GM12878 (cell line): ENCODE results near the gene CLSTN2. TPM values are rescaled to one million over a fixed set of nuclear protein-coding genes. Genes with fewer than 3 reads are reported as not detected.

Source experiments
- ATAC-seq: fragments of 200-7000 bp; cut with Tn5 transposase; 3 replicates; pipeline ENCODE4 v1.9.1; 2020; ENCODE audit warnings: mild to moderate bottlenecking, moderate library complexity
- BruUV-seq: library from RNA; stranded (reverse); fragments of 400-500 nt; replicated peaks from 2 replicates; lab custom pipeline; 2021; lab: Mats Ljungman, UMichigan
- CTCF ChIA-PET: fragments of 300-600 bp; sonication (Branson Sonifier 250); formaldehyde crosslinking; extraction: SDS; loops from one replicate; lab custom pipeline; 2021; ENCODE audit warnings: inconsistent platforms; lab: Yijun Ruan, JAX
- POLR2A ChIA-PET: fragments of 350-600 bp; formaldehyde crosslinking; extraction: SDS; loops from one replicate; lab custom pipeline; 2021; ENCODE audit warnings: inconsistent platforms; lab: Charles Lee
- RAD21 ChIA-PET: fragments of 300-600 bp; sonication (Branson Sonifier 250); formaldehyde crosslinking; loops from one replicate; lab custom pipeline; 2023; ENCODE audit warnings: antibody characterized with exemption; ENCODE audit not compliant: unreplicated experiment; lab: Charles Lee
- SMC1A ChIA-PET: fragments of 300-600 bp; sonication (Branson Sonifier 250); formaldehyde crosslinking; loops from one replicate; lab custom pipeline; 2023; ENCODE audit not compliant: unreplicated experiment, uncharacterized antibody; lab: Charles Lee
- DNase-seq: peaks from one replicate; pipeline ENCODE4 v3.0.0-alpha.2; 2011; ENCODE audit warnings: low read depth, low spot score
- FAIRE-seq: peaks from 3 replicates; lab custom pipeline; 2011; peaks lifted over from hg19 to GRCh38; lab: Jason Lieb, UNC
- H2AFZ ChIP-seq: 2 replicates; pipeline ENCODE4 v1.6.0; 2011; ENCODE audit warnings: low read depth, low read length, control low read depth; ENCODE audit not compliant: control insufficient read depth
- H3K27ac ChIP-seq: 2 replicates; pipeline ENCODE4 v1.5.1; 2011; ENCODE audit warnings: control low read depth; ENCODE audit not compliant: control insufficient read depth, insufficient read depth
- H3K27me3 ChIP-seq, 2 experiments: replicated peaks in 1 of 2; 2 replicates each; pipeline versions ENCODE4 v1.6.0 to v1.6.1; 2011; ENCODE audit warnings: low read length in 1 of 2; ENCODE audit not compliant: control insufficient read depth in 2 of 2, insufficient read depth in 2 of 2
- H3K36me3 ChIP-seq, 2 experiments: 2 replicates each; pipeline ENCODE4 v1.5.1; 2011; ENCODE audit warnings: low read length in 1 of 2; ENCODE audit not compliant: control insufficient read depth in 2 of 2, insufficient read depth in 2 of 2
- H3K4me1 ChIP-seq: 2 replicates; pipeline ENCODE4 v1.6.1; 2011; ENCODE audit warnings: mild to moderate bottlenecking, low read length, moderate library complexity, mixed read lengths; ENCODE audit not compliant: control insufficient read depth, insufficient read depth
- H3K4me2 ChIP-seq: 2 replicates; pipeline ENCODE4 v1.6.0; 2011; ENCODE audit warnings: control low read depth; ENCODE audit not compliant: control insufficient read depth, insufficient read depth
- H3K4me3 ChIP-seq: fragments of 200-600 bp; sonication (generic); 2 replicates; pipeline ENCODE4 v1.5.1; 2016
- H3K79me2 ChIP-seq: 2 replicates; pipeline ENCODE4 v1.6.0; 2011; ENCODE audit warnings: low read length; ENCODE audit not compliant: control insufficient read depth, insufficient read depth
- H3K9ac ChIP-seq: 2 replicates; pipeline ENCODE4 v1.8.0; 2011; ENCODE audit warnings: low read length, control low read depth, mixed read lengths; ENCODE audit not compliant: control insufficient read depth, insufficient read depth
- H3K9me3 ChIP-seq: replicated peaks from 3 replicates; pipeline ENCODE4 v1.5.1; 2011; ENCODE audit warnings: mild to moderate bottlenecking, low read length; ENCODE audit not compliant: control insufficient read depth, insufficient read depth
- H4K20me1 ChIP-seq: 2 replicates; pipeline ENCODE4 v1.6.0; 2011; ENCODE audit not compliant: control insufficient read depth, insufficient read depth
- BRCA1 ChIP-seq: IDR thresholded peaks from 2 replicates; pipeline ENCODE4 v1.6.1; 2011; ENCODE audit warnings: low read depth, low read length, improper control_type of control experiment
- CBX5 ChIP-seq: sonication (generic); IDR thresholded peaks from 2 replicates; pipeline ENCODE4 v1.6.1; 2016; ENCODE audit warnings: low read depth, moderate library complexity, mild to moderate bottlenecking, inconsistent platforms
- CREB1 ChIP-seq: IDR thresholded peaks from 2 replicates; pipeline ENCODE4 v1.6.1; 2012; ENCODE audit warnings: low read depth, mild to moderate bottlenecking, inconsistent platforms
- CREM ChIP-seq: IDR thresholded peaks from 2 replicates; pipeline ENCODE4 v1.6.1; 2014; ENCODE audit warnings: antibody characterized with exemption, low read depth
- ETV6 ChIP-seq, 2 experiments: fragments of 450-650 bp in 1 of 2; IDR thresholded peaks in 1 of 2; conservative IDR thresholded peaks in 1 of 2; 2 replicates each; pipeline ENCODE4 v1.6.1; 2014; ENCODE audit warnings: antibody characterized with exemption in 1 of 2, borderline replicate concordance in 1 of 2, low read depth in 1 of 2, mild to moderate bottlenecking in 1 of 2, moderate library complexity in 1 of 2
- GATAD2B ChIP-seq: fragments of 450-650 bp; conservative IDR thresholded peaks from 2 replicates; pipeline ENCODE4 v1.6.1; 2017; ENCODE audit warnings: low read depth, mild to moderate bottlenecking, moderate library complexity
- NFIC ChIP-seq: IDR thresholded peaks from 2 replicates; pipeline ENCODE4 v1.6.1; 2012; ENCODE audit warnings: low read depth, mild to moderate bottlenecking, inconsistent platforms, low read length, moderate library complexity
- RB1 ChIP-seq: fragments of 450-650 bp; formaldehyde crosslinking; IDR thresholded peaks from 2 replicates; pipeline ENCODE4 v1.6.1; 2017; ENCODE audit warnings: mild to moderate bottlenecking, borderline replicate concordance
- SREBF1 ChIP-seq: IDR thresholded peaks from 2 replicates; pipeline ENCODE4 v1.6.1; 2012; ENCODE audit warnings: mild to moderate bottlenecking, low read length
- STAT1 ChIP-seq: fragments of 450-650 bp; conservative IDR thresholded peaks from 2 replicates; pipeline ENCODE4 v1.6.1; 2014; ENCODE audit warnings: antibody characterized with exemption, mild to moderate bottlenecking
- SUZ12 ChIP-seq: fragments of 200-600 bp; sonication (generic); IDR thresholded peaks from one replicate; pipeline ENCODE4 v1.6.1; 2018; ENCODE audit warnings: antibody characterized with exemption, mild to moderate bottlenecking; ENCODE audit not compliant: unreplicated experiment
- TCF3 ChIP-seq: IDR thresholded peaks from 2 replicates; pipeline ENCODE4 v1.6.1; 2012; ENCODE audit warnings: low read depth, mild to moderate bottlenecking, low read length, borderline replicate concordance; ENCODE audit not compliant: insufficient read depth
- WGBS: methylation state at CpG from one replicate; pipeline ENCODE4 v1.1.6; 2016; ENCODE audit warnings: low lambda C conversion rate; ENCODE audit not compliant: insufficient replicate concordance, insufficient coverage; ENCODE audit errors: missing lambda C conversion rate; 5-methylcytosine and 5-hydroxymethylcytosine counted together
- in situ Hi-C: fragments of 300-500 bp; cut with MboI; formaldehyde crosslinking; loops from 9 replicates; pipeline ENCODE4 v1.14.3; 2018; ENCODE audit warnings: mixed read lengths
- intact Hi-C: fragments of 100-400 bp; cut with micrococcal nuclease; formaldehyde crosslinking; loops from one replicate; pipeline ENCODE4 v1.14.2; 2022; ENCODE audit not compliant: unreplicated experiment
- polyA plus RNA-seq, 11 experiments: library from polyadenylated mRNA; depleted of rRNA in 4 of 11; unstranded in 6 of 11; stranded (reverse) in 5 of 11; fragments of >200 nt; fragmentation: Nextera tagmentation in 4 of 11; fragmentation: Illumina TruSeq in 1 of 11; extraction: Ambion mirVana in 4 of 11; extraction: Trizol in 1 of 11; gene quantifications; 1 replicate in 1 of 11; 2 replicates in 10 of 11; pipeline versions ENCODE4 v1.2.1 to v1.2.3, GENCODE V29; 2011 to 2016; ENCODE audit warnings: inconsistent platforms in 2 of 11, missing spikeins in 2 of 11, low read depth in 1 of 11
- total RNA-seq, 4 experiments: library from RNA; depleted of rRNA in 3 of 4; stranded (reverse); fragments of >200 nt in 3 of 4; fragmentation: Illumina TruSeq in 1 of 4; extraction: Trizol in 1 of 4; gene quantifications; 2 replicates each; pipeline versions ENCODE4 v1.2.1 to v1.2.3, GENCODE V29; 2013 to 2021
- TF ChIP-seq, protein P1 (sequence below): IDR thresholded peaks from 2 replicates; pipeline ENCODE4 v1.6.1; 2012; ENCODE audit warnings: low read depth, low read length, improper control_type of control experiment

CLSTN2 gene
- total and polyA plus RNA-seq, 10 of the 15 experiments (the other 5 are each of a cell fraction or from before 2014, with no cell fraction given) = under 0.01 to 0.10 (median under 0.01) TPM; not detected in 5

DNA sequence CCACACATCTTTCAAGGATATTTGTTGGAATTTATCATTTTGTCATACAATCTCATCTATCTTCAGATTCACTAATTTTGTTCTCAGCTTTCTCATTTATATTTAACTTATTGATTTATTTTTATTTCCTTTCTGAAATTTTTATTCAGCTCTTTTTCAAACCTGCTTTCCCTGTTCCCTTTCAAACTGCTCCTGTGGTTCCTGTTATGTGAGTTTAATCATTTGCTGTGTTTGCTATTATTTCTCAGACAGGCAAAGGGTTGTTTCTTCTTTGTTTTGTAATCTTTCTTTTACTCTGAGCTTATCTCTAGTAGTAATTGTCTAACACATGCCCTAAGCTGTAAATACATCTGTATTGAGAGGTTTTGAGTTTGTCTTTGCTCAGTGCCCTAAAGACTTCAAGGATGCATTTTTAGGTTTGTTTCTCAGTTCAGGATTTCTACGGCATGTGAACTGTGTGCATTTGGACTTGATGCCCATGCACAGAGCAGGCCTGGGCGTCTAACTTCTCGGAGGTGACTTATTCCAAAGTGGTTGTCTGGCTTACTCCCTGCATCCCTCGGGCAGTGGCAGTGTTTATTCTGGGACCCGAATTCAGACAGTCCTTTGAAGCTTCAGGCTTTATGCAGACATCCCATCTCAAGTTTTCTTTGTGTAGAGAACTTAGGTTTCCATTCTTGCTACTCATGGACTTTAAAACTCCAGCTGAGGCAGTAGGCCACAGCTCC is 587.8 kb downstream of the CLSTN2 start:
- Histone ChIP-seq H3K27me3 (peaks cover 2% of the 10 kb centered on the region in 2 experiments; a peak in 3 of 4 replicates), H3K9ac (no peak overlapping the region), H3K79me2 (no peaks in the 10 kb centered on the region), H3K27ac (no peak overlapping the region), H3K4me2 (no peak overlapping the region), H2AFZ (no peak overlapping the region), H3K4me1 (no peaks in the 10 kb centered on the region), H3K4me3 (no peak overlapping the region), H4K20me1 (no peaks in the 10 kb centered on the region), H3K9me3 (no peaks in the 10 kb centered on the region; the same call in 2 of the 3 replicates), H3K36me3 (no peaks in the 10 kb centered on the region)
- BruUV-seq = no TSS peak
- TF ChIP-seq CREB1 (no peak), GATAD2B (no peak), ETV6 (conservative IDR thresholded peaks at IDR 0.05 in 1 of 2, IDR thresholded peaks at IDR 0.05 in 1 of 2; ENCODE audit: borderline replicate concordance in 1 of 2, low read depth in 1 of 2) (no peak), RB1 (no peak), STAT1 (no peak), CBX5 (no peak), TCF3 (no peak), SUZ12 (no peak), NFIC (no peak), BRCA1 (no peak), CREM (no peak), SREBF1 (no peak)
- TF ChIP-seq, protein P1, sequence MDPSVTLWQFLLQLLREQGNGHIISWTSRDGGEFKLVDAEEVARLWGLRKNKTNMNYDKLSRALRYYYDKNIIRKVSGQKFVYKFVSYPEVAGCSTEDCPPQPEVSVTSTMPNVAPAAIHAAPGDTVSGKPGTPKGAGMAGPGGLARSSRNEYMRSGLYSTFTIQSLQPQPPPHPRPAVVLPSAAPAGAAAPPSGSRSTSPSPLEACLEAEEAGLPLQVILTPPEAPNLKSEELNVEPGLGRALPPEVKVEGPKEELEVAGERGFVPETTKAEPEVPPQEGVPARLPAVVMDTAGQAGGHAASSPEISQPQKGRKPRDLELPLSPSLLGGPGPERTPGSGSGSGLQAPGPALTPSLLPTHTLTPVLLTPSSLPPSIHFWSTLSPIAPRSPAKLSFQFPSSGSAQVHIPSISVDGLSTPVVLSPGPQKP = no peak
- CTCF ChIA-PET = no interaction called here
- in situ Hi-C loops (no loop called here), intact Hi-C loops (no loop called here)
- POLR2A ChIA-PET = no interaction called here
- no peak for FAIRE-seq
- RAD21 ChIA-PET = no interaction called here
- no peak for ATAC-seq
- no peak for DNase-seq
- 11% methylated on average over 5 of the region's 5 CpGs for WGBS
- SMC1A ChIA-PET = interaction anchor here (1.6 kb wide), 1 partner anchor 17 kb away, joined by 4 read pairs; no protein-coding TSS in a partner anchor
